ENCODE measurements around the gene EIF1.
"Not testable (repeated sequence)": the region's sequence is repeated elsewhere in the genome, so short reads cannot be mapped to it uniquely, and the experiment has no call there.

Gene EIF1

GRCh38 chr17:41688641-41689496, at the start of gene EIF1:
Gene EIF1, plus strand, starts transcription at chr17:41688885. Its CDS starts 154 bp downstream, at chr17:41689039.
- DNase-seq (ENCODE audit: low spot score): peak; percentile 100

DNA sequence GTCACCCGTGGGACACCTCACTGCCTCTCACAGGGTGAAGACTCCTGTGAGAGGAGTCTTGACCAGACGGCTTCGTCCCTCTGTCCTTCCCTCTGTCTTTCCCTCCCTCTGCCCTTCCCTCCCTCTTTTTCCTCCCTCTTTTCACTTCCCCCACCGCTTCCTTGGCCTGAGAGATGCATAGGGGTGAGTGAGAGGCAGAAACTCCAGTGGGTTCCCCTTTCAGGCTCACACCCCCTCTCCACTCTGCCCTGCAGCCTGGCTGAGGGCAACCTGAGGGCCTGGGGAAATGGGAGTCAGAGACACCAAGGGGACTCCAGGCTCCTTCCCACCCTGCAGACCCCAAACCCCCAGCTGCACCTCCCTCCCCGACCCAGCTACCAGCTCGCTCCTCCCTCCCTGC, 49.7 kb upstream of the EIF1 start:
- no peak for DNase-seq (ENCODE audit: low spot score)

DNA sequence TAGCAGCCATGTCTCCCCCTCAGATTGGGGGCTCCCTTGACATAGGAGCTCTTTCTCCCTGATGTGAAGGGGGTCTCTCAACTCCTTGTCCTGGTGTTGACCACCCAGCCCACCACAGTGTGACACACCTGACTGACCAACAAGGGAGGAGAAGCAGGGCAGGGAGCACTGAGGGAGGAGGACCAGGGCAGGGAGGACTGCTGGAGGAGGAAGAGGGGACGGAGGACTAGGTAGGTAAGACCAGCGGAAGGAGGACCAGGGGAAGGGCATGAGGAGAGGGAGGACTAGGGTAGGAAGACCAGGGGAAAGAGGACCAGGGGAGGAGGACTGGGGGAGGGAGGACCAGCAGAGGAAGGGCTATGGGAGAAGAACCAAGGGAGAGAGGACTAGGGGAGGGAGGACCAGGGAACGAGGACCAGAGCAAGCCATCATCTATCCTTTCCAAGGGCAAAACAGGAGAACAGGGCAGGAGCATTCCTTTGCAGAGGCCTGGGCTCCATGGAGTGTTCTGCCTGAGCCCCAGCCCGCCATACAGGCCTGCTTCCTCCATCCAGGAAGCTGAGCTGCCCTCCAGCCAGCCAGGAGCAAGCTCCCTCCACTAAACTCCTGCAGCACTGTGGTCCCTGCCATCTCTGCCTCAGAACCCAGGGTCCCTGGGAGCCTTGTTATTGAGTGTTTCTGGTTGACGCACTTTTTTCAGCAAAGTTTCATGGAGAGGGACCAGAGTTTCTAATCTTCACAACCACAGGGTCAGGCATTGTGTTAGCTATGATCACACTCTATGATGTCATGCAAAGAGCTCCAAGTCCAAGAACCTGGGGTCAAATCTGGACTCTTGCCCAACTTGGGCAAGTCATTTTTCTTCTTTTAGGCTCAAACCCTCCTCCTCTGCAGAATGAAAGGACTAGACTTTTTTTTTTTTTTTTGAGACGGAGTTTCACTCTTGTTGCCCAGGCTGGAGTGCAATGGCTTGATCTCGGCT, 48.9 kb upstream of the EIF1 start:
- DNase-seq (ENCODE audit: low spot score): no peak

- not testable (repeated sequence) for DNase-seq (ENCODE audit: low spot score)
Measured at GRCh38 chr17:41640596-41640995, 48.1 kb upstream of the EIF1 start.

DNA sequence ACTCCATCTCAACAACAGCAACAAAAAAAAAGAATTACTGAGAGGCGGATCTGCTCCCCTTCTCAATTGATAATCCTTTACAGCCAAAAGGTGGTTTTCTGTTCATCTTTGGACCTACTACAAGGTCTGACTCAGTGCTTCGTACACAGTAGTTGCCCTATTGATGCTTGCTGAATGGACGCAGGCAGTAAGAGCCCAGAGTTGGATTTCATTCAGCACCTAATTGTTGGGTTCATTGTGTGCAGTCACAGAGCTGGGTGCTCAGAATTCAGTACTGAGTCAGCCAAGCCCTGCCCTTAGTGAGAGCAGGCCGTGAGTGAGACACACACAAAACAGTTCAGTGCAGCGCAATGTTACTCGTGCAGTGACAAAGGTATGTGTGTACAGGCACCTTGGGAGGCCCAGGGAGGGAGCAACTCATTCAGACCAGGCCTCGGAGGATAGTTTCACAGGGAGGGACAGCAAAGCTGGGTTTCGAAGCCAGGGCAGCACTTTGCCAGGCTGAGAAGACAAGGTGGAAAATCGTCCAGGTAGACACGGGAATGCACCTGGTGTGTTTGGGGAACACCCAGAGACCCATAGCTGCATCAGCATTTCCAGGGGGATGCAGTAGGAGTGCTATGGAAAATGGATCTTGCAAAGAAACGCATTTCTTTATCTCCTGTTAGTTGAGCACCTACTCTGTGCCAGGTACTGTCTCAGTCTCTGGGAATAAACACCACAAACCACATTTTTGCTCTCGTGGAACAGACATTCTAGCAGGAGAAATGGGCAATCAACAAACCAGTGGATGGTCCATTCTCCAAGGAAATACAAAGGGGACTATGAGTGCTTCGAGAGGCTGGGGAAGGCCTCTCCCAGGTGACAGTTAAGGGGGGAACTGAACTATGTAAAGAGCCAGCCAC, 46.2 kb upstream of the EIF1 start:
- no peak for DNase-seq (ENCODE audit: low spot score)

DNA sequence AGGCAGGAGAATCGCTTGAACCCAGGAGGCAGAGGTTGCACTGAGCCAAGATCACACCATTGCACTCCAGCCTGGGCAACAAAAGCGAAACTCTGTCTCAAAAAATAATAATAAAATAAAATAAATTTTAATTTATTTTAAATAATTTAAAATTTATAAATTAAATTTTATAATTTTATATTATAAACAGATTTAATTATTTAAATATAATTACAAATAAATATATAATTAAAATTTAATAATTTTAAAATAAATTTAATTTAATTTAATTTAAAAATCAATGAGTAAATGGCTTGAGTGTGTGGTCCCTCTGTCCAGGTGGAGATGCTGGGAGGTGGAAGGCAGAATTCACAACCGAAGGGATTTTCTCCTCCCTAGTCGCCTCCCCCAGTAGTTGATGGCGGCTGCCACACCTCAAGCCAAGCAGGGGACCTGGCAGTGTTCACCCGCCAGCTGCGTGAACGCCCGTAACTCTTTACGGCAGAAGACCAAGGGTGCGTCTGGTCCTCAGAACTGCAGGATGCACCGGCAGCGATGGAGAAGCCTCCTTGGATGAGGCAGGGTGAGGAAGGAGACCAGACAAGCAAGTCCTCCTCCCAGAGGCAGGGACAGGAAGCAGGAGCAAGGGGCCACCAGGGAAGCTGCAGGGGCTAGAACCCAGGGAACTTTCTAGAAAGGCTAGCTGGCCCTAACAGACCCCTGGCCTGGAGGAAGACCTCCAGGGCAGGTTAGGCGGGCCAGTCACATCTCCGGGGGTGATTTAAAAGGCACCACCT, 41.5 kb upstream of the EIF1 start:
- DNase-seq (ENCODE audit: low spot score): no peak

DNA sequence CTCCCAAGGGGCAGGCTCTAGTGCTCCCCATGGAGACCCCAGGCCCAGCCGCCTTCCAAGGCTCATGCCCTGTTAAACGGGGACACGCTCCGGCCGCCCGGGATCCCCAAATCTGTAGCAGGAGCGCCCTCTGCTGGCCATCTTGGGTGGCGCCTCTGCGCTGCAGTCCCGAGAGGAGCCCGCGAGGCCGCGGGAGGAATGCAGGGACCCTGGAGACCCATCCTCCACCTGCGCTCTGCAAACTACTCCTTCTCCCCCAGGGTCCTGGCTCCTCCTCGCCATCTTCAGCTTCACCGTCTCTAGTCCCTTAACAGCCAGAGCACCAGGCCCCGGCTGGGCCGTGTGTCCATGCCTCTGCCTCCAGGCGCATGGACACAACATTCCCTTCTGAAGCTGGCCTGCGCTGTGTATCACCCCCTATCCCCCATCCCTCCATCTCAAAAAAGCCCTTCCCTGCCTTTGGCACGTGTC, 40.7 kb upstream of the EIF1 start:
- DNase-seq (ENCODE audit: low spot score): peak; percentile 82

DNA sequence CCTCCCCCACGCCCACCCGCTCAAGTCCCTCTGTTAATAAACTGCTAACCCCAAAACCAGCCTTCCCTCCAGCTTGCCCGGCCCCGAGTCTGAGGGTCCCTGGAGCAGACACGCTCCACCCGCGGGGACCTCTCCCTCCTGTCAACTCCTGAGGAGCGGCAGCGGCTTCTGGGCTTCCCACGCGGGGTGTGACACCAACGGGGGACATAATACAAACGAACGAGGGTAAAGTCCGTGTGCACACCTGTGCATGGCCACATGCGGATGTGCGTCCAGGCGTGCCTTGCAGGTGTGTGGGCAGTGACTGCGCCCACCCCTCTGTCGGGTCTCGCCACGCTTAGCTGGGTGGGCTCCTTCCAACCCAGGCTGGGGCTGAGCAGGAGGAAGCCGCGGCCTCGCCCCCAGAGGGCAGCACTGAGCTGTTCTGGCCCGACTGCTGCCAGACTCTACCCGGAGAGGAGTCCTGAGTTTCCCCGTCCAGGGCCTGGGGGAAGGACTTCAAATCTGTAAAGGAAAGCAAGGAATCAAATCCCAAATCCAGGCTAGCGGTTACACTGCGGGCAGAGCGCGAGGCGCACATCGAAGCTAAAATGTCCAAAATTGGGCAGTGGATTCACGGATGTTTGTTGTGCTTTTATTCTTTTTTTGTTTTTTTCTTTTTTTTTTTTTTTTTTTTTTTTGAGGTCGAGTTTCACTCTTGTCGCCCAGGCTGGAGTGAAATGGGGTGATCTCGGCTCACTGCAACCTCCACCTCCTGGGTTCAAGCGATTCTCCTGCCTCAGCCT, 40.1 kb upstream of the EIF1 start:
- DNase-seq (ENCODE audit: low spot score): peak; percentile 72

- no peak for DNase-seq (ENCODE audit: low spot score)
Measured at GRCh38 chr17:41649923-41650519, 38.7 kb upstream of the EIF1 start.

- DNase-seq (ENCODE audit: low spot score): no peak
Measured at GRCh38 chr17:41650794-41651624, 37.7 kb upstream of the EIF1 start.

DNA sequence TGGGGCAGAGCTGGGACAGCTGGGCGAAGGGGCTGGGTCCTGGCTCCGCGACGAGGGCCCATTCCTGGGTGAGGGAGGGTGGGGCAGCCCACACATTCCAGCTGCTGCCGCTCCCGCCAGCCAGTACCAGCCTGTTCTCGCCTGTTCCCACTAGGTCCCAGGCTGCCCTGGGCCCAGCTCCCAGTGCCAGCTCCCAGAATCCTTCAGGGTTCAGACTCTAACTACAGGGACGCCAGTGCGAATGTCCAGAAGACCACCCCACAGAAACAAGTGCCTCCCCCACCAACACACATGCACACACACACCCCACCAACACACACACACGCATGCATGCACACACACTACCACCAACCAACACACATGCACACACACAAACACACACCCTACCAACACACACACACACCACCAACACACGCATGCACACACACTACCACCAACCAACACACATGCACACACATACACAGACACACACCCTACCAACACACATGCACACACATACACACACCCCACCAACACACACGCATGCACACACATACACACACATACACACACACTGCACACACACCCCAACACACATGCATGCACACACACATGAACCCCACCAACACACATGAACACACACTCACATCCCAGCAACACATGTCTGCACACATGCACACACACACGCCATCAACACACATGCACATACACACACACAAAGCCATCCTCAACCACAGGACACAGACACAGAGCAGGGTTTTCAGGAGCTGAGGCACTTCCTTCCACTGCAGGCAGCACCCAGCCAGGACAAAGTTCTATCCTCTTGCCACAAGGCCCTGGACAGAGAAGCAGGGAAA, 36.8 kb upstream of the EIF1 start:
- DNase-seq (ENCODE audit: low spot score): no peak

DNA sequence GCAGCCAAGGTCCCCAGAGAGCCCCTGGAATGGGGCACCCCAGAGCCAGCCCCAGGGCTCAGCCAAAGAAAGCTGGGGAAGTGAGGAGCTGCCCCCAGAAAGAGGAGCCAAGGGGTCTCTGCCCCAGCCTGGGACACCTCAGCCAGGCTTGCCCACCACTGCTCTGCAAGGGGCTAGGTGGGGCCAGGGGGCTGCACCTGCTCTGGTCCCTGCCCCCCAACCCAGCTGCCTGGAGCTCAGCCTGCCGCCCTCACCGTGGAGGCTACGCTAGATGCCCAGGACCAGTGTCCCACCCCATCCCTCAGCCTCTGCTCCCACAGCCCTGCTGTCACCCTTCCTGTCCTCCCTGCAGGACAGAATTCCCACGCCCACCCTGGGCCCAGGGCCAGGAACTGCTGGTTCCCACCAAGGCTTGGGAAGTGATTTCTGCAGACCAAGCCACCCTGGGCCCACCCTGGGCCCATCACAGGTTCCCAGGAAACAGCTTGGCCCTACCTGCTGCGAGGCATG, 36.2 kb upstream of the EIF1 start:
- no peak for DNase-seq (ENCODE audit: low spot score)

DNA sequence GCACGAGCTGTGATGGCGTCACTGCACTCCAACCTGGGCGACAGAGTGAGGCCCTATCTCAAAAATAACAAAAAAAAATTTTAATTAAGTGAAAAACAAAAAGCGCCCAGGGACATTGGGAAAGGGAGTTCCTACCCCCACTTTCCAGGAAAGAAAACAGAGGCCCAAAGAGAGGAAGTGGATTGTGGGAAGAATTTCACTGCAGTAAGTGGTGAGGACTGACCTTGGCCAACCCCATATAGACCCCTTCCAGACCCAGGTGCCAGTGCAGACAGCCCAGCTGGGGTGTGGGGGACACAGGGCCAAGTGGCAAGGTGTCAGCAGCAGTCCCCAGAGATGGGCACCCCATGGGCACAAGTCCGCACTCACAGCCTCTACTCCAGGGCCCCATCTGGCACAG, 35.3 kb upstream of the EIF1 start:
- DNase-seq (ENCODE audit: low spot score): no peak

- DNase-seq (ENCODE audit: low spot score): no peak
Measured at GRCh38 chr17:41653892-41654677, 34.6 kb upstream of the EIF1 start.

DNA sequence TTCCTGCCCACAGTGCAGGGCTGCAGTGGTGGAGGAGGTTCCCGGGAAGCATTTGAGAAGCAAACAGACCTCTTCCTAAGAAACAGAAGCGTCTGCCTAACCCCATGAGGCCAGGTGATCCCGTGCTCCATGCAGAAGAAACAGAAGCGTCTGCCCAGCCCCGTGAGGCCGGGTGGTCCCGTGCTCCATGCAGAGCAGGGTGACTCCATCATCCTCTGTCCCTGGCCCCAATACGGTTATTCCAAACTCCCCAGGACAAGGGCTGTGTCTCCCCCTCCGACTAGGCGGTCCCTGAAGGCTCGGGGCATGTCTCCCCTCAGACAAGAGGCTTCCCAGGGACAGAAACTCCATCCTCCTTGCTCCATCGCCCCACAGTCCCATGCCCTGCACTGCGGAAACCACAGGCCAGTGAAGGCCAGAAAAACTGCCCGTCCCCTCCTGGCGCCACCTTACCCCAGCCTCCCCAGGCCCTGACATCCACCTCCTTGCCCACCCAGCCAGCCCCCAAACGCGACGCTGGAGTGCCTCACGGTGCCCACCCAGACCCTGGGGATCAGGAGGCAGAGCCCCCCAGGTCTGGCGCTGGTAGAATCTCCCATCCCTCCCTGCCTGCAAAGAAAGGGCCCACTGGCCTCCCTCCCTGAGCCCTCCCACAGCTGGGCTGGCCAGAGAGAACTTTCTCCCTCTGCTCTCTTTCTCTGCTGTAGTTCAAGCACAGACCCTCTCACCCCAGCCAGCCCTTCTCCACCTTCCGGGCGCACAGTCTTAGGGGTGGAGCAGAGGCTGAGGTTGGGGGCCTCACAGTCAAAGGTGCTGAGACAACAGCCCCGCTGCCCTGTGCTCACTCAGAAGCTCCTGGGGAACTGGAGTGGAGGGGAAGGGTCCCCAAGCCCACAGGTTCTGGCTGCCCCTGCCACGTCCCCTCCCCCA, 33.7 kb upstream of the EIF1 start:
- no peak for DNase-seq (ENCODE audit: low spot score)
